ACC112 (cell line): ENCODE measurements around the gene GLIS1.
A peak's percentile ranks its signal among the peaks of the same experiment; 100 is the strongest.

Source experiments
- H2AFZ ChIP-seq: fragments of 200-600 bp; sonication (generic); one replicate; pipeline ENCODE4 v1.6.0; 2017; ENCODE audit warnings: antibody characterized with exemption, low read length; ENCODE audit not compliant: unreplicated experiment
- H3K27ac ChIP-seq: fragments of 200-600 bp; sonication (generic); 2 replicates; pipeline ENCODE4 v1.5.1; 2014; ENCODE audit warnings: low read depth, mild to moderate bottlenecking, antibody characterized with exemption, low read length, moderate library complexity
- H3K27me3 ChIP-seq: fragments of 200-600 bp; sonication (generic); 2 replicates; pipeline ENCODE4 v1.6.1; 2014; ENCODE audit warnings: mild to moderate bottlenecking, antibody characterized with exemption, low read length, moderate library complexity, mixed read lengths; ENCODE audit not compliant: insufficient read depth
- H3K36me3 ChIP-seq: fragments of 200-600 bp; sonication (generic); 2 replicates; pipeline ENCODE4 v1.6.1; 2016; ENCODE audit warnings: mild to moderate bottlenecking, antibody characterized with exemption, low read length, moderate library complexity, mixed read lengths; ENCODE audit not compliant: insufficient read depth
- H3K4me1 ChIP-seq: fragments of 200-600 bp; sonication (generic); one replicate; pipeline ENCODE4 v1.6.1; 2016; ENCODE audit warnings: low read length, mixed read lengths; ENCODE audit not compliant: insufficient read depth, unreplicated experiment, control insufficient read depth
- H3K4me3 ChIP-seq: fragments of 200-600 bp; sonication (generic); 2 replicates; pipeline ENCODE4 v1.5.1; 2014; ENCODE audit warnings: mild to moderate bottlenecking, low read depth, low read length
- H3K79me2 ChIP-seq: fragments of 200-600 bp; sonication (generic); one replicate; pipeline ENCODE4 v1.6.0; 2016; ENCODE audit warnings: low read length; ENCODE audit not compliant: control insufficient read depth, unreplicated experiment, insufficient read depth

The GLIS1 gene

GRCh38 chr1:53739109-53739681 lies at the start of gene GLIS1:
TSS of gene GLIS1 (minus strand) at chr1:53739164. CDS start at chr1:53738064, 1,100 bp downstream.
- Histone ChIP-seq H3K79me2 (peaks cover 22% of the 10 kb centered on the region), H3K27ac (peak within 1 kb of the TSS; percentile 33; the same call in 1 of the 2 replicates), H3K4me3 (peak within 1 kb of the TSS; percentile 94), H2AFZ (peak within 1 kb of the TSS; percentile 79), H3K36me3 (peaks cover 3% of the 10 kb centered on the region; the same call in 1 of the 2 replicates), H3K4me1 (peaks cover 45% of the 10 kb centered on the region), H3K27me3 (no peaks in the 10 kb centered on the region)

- no peaks in the 10 kb centered on the region for H3K79me2 ChIP-seq
- H3K36me3 ChIP-seq, result peaks cover 8% of the 10 kb centered on the region; the same call in 1 of the 2 replicates
Measured at GRCh38 chr1:53787655-53788054, 48.7 kb upstream of the GLIS1 start.

GRCh38 chr1:53783056-53783455 lies 44.1 kb upstream of the GLIS1 start:
- Histone ChIP-seq H3K36me3 (peaks cover 8% of the 10 kb centered on the region; the same call in 1 of the 2 replicates), H3K79me2 (no peaks in the 10 kb centered on the region)

More at GRCh38 chr1:53787655-53788054, 48.7 kb upstream of the GLIS1 start:
- Histone ChIP-seq H2AFZ (no peak overlapping the region), H3K27ac (no peak overlapping the region), H3K4me1 (no peaks in the 10 kb centered on the region), H3K4me3 (no peak overlapping the region), H3K27me3 (no peaks in the 10 kb centered on the region)

GRCh38 chr1:53781654-53782053 lies 42.7 kb upstream of the GLIS1 start:
- Histone ChIP-seq H2AFZ (no peak overlapping the region), H3K4me3 (no peak overlapping the region), H3K27ac (peak overlapping the region; percentile 39), H3K36me3 (peaks cover 16% of the 10 kb centered on the region; the same call in 1 of the 2 replicates), H3K79me2 (no peaks in the 10 kb centered on the region), H3K27me3 (no peaks in the 10 kb centered on the region), H3K4me1 (peaks cover 13% of the 10 kb centered on the region)

More at GRCh38 chr1:53783056-53783455, 44.1 kb upstream of the GLIS1 start:
- Histone ChIP-seq H3K27me3 (no peaks in the 10 kb centered on the region), H3K4me3 (no peak overlapping the region), H3K4me1 (peaks cover 13% of the 10 kb centered on the region), H3K27ac (no peak overlapping the region), H2AFZ (no peak overlapping the region)

GRCh38 chr1:53777272-53777671 lies 38.3 kb upstream of the GLIS1 start:
- H3K79me2 ChIP-seq, result no peaks in the 10 kb centered on the region
- H3K4me3 ChIP-seq, result no peak overlapping the region
- H3K36me3 ChIP-seq, result peaks cover 17% of the 10 kb centered on the region; the same call in 1 of the 2 replicates
- no peak overlapping the region for H3K27ac ChIP-seq
- no peak overlapping the region for H2AFZ ChIP-seq
- H3K27me3 ChIP-seq, result no peaks in the 10 kb centered on the region
- peaks cover 11% of the 10 kb centered on the region for H3K4me1 ChIP-seq

- no peak overlapping the region for H2AFZ ChIP-seq
- no peaks in the 10 kb centered on the region for H3K79me2 ChIP-seq
- 0 out of 2 replicates have a peak, but pooled peaks cover 1% of the 10 kb centered on the region for H3K36me3 ChIP-seq
- no peak overlapping the region for H3K4me3 ChIP-seq
- H3K4me1 ChIP-seq, result peaks cover under 1% of the 10 kb centered on the region
- H3K27ac ChIP-seq, result 0 out of 2 replicates have a peak overlapping the region, but pooled peaks have one; percentile 1
- no peaks in the 10 kb centered on the region for H3K27me3 ChIP-seq
Measured at GRCh38 chr1:53771648-53772047, 32.7 kb upstream of the GLIS1 start.

GRCh38 chr1:53769780-53770179 lies 30.8 kb upstream of the GLIS1 start:
- Histone ChIP-seq H3K79me2 (no peaks in the 10 kb centered on the region), H3K27ac (no peak overlapping the region), H3K4me3 (no peak overlapping the region), H3K4me1 (peaks cover 15% of the 10 kb centered on the region), H3K36me3 (no peaks in the 10 kb centered on the region), H2AFZ (no peak overlapping the region), H3K27me3 (no peaks in the 10 kb centered on the region)

GRCh38 chr1:53769184-53769583 lies 30.2 kb upstream of the GLIS1 start:
- H2AFZ ChIP-seq, result no peak overlapping the region
- peaks cover 15% of the 10 kb centered on the region for H3K4me1 ChIP-seq
- no peaks in the 10 kb centered on the region for H3K27me3 ChIP-seq
- no peak overlapping the region for H3K4me3 ChIP-seq
- H3K36me3 ChIP-seq, result no peaks in the 10 kb centered on the region
- H3K79me2 ChIP-seq, result no peaks in the 10 kb centered on the region
- H3K27ac ChIP-seq, result no peak overlapping the region

GRCh38 chr1:53766831-53767405 lies 28.0 kb upstream of the GLIS1 start:
- Histone ChIP-seq H3K4me3 (peak overlapping the region; percentile 71), H3K4me1 (peaks cover 15% of the 10 kb centered on the region), H3K27ac (peak overlapping the region; percentile 66), H2AFZ (peak overlapping the region; percentile 56), H3K79me2 (no peaks in the 10 kb centered on the region), H3K27me3 (no peaks in the 10 kb centered on the region), H3K36me3 (no peaks in the 10 kb centered on the region)

GRCh38 chr1:53766194-53766742 lies 27.3 kb upstream of the GLIS1 start:
- Histone ChIP-seq H2AFZ (peak overlapping the region; percentile 56), H3K36me3 (no peaks in the 10 kb centered on the region), H3K27me3 (no peaks in the 10 kb centered on the region), H3K27ac (peak overlapping the region; percentile 66), H3K79me2 (no peaks in the 10 kb centered on the region), H3K4me3 (peak overlapping the region; percentile 71), H3K4me1 (peaks cover 15% of the 10 kb centered on the region)
